ENCODE data around the gene UBA7.
"Not testable (repeated sequence)": the region's sequence is repeated elsewhere in the genome, so short reads cannot be mapped to it uniquely, and the experiment has no call there.

The UBA7 gene

DNA sequence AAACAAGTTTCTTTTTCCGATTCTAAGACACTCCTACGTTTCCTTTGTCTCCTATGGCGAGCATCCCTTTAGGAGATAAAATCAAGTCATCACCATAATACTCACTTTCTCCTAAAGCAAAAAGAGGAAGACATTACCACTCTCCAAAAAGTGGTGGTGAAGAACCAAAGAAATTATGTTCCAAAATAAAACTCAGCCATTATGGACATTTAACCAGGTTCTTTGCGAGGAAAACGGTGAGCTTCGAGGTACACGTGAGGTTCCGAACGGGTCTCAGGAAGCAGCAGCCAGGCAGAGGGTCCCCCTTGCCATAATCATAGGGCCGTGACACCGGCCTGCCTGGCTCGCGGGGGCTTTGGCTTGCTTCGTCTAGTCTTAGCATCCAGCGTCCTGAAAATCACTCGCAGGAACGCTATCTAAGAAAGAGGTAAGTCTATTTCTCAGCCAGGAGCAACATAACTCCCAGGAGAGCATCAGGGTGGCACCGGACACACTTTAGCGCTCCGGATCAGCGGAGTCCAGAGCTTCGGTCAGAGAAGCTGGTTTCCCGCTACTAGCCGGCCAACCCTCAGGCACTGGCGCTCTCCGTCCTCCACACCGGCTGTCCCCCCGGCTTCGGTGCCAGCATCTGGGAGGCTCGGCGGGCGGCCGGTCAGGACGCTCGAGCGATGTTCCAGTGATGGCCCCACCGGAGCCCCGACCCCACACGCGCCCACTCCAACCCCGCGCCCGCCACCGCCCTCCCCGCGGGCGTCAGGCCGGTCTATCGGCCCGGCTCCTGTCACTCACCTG is 28.0 kb downstream of the UBA7 start:
- TF ChIP-seq POLR2A (IDR thresholded peaks at IDR 0.05; ENCODE audit: low read depth, low read length) = no peak
- FAIRE-seq (no peak), DNase-seq (ENCODE audit: insufficient read length, low spot score) (peak; percentile 60)

DNA sequence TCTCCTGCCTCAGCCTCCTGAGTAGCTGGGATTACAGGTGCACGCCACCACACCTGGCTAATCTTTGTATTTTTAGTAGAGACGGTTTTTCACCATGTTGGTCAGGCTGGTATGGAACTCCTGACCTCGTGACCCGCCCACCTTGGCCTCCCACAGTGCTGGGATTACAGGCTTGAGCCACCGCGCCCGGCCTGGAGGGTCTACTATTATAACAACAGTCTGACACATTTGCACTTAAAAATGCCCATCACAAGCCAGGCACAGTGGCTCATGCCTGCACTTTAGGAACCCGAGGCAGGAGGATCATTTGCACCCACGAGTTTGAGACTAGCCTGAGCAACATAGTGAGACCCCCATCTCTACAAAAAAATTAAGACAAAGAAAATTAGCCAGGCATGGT is 31.5 kb downstream of the UBA7 start:
- not testable (repeated sequence) for DNase-seq (ENCODE audit: insufficient read length, low spot score); FAIRE-seq

DNA sequence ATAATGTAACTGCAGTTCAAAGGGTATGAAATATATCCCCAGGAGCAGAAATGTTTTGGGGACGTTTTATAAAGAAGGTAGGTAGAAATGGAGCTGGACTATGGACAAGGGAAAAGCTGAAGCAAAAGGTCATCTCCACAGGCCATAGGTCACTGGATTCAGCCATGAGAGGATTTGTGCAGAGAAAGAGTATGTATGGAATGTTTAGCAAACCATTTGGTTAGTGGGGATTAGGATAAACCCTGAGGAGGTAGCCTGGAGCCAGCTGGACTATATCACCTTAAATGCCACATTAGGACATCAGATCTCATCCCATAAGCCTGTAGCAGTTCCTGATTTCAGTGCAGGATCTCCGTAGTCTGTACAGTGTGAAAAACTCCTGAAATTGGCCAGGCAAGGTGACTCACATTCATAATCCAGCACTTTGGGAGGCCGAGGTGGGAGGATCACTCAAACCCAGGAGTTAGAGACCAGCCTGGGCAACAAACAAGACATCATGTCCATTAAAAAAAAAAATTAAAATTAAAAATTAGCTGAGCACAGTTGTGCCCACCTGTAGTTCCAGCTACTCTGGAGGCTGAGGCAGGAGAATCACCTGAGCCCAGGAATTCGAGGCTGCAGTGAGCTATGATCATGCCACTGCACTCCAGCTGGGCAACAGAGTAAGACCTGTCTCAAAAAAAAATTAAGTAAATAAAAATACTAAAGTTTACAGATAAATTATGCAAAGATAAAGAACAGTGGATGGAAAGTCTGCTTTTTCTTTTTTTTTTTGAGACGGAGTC is 32.1 kb downstream of the UBA7 start:
- DNase-seq (ENCODE audit: insufficient read length, low spot score) (no peak), FAIRE-seq (no peak)
- TF ChIP-seq POLR2A (IDR thresholded peaks at IDR 0.05; ENCODE audit: low read depth, low read length) = no peak

DNA sequence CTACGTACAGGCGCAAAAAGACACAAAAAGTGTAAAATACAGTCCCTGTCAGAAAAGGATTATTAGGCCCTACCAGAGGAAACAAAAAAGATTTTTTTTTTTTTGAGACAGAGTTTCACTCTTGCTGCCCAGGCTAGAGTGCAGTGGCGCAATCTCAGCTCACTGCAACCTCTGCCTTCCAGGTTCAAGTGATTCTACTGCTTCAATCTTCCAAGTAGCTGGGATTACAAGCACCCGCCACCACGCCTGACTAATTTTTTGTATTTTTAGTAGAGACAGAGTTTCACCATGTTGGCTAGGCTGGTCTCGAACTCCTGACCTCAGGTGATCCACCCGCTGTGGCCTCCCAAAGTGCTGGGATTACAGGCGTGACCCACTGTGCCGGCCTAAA is 32.8 kb downstream of the UBA7 start:
- DNase-seq (ENCODE audit: insufficient read length, low spot score); FAIRE-seq: not testable (repeated sequence)

DNA sequence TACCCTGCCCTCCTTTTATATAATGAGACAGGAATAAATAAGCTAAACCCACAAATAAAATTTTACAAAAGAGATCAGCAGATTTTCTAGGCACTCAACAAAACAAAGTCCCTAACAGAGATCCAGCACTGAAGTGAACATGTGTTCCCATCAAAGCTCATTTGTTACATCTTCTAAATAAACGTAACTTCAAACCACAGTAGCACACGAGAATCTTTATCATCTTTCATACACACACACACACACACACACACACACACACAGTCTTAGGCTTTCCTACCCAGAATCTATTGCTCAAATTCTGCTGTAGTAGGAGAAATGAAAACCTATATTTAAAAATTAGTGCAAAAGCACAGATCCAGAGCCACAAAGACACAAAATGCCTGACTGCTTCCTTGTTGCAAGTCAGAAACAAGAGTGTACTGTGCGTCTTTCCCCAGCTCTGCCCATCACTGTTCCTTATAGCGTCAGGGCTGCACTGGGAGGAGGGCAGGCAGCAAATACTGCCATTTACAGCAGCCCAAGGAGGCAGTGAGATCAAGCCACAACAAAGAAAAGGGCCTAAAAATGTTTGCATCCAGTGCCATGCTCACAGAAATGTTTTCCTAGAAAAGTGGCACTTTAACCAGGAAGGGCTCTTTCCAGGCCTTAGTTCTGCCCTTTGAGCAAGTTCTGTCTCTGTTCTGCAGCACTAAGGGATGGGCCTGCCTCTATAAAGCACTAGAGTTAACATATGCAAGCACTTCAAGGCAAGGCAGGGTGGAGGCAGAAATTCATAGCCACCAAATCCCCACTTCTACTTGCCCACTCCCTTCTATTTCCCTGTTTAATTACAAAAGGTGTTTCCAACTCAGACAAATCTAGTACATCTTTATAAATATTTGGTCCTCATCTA is 33.4 kb downstream of the UBA7 start:
- no peak for TF ChIP-seq POLR2A (IDR thresholded peaks at IDR 0.05; ENCODE audit: low read depth, low read length)
- no peak for FAIRE-seq
- DNase-seq (ENCODE audit: insufficient read length, low spot score) = no peak

DNA sequence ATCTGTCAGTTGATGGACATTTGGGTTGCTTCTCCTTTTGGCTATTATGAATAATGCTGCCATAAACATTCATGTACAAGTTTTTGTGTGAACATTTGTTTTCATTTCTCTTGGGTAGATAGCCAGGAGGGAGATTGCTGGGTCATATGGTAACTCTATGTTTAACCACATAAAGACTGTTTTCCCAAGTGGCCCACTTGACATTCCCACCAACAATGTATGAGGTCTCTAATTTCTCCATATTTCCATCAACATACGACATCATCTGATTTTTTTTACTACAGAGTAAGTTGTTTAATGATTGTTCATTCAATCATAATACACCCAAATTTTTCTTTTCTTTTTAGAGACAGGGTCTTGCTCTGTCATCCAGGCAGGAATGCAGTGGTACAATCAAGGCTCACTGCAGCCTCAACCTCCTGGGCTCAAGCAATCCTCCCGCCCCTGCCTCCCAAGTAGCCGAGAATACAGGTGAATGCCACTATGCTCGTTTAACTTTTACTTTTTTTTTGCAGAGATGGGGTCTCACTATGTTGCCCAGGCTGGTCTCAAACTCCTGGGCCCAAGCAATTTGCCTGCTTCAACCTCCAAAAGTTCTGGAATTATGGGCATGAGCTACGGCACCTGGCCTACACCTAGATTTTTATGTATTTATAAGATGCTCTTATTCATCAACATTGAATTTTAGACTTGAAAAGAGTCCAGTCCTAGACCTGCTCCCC is 34.2 kb downstream of the UBA7 start:
- no peak for DNase-seq (ENCODE audit: insufficient read length, low spot score)
- FAIRE-seq = no peak
- TF ChIP-seq POLR2A (IDR thresholded peaks at IDR 0.05; ENCODE audit: low read depth, low read length) = no peak

DNA sequence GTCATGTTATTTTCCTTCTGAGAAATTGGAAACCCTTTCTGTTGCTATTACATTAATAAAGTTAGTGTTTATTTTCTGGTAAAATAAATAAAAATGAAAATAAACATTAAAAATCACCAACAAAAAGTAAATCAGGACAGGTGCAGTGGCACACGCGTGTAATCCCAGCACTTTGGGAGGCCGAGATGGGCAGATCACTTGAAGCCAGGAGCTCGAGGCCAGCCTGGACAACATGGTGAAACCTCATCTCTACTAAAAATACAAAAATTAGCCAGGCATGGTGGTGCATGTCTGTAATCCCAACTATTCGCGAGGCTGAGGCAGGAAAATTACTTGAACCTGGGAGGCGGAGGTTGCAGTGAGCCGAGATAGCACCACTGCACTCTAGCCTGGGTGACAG is 37.7 kb downstream of the UBA7 start:
- not testable (repeated sequence) for DNase-seq (ENCODE audit: insufficient read length, low spot score); FAIRE-seq

DNA sequence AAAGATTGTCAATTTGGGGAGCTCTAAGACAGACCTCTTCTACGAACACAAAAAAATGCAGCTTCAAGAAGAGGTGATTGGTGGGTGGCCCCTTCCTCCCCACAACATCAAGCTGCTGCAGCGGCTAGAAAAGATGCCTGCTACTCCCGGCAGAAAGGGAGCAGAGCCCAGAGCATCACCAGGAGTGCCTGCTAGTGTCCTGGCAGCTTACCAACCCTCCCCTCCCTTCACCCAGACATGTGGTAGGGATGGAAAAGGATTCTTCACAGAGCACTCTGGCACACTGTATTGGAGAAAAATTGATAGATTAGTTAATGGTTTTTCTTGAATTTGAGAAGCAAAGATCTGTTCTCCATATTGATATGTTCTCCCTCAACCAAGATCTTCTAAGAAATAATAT is 38.2 kb downstream of the UBA7 start:
- FAIRE-seq (no peak), DNase-seq (ENCODE audit: insufficient read length, low spot score) (no peak)
- no peak for TF ChIP-seq POLR2A (IDR thresholded peaks at IDR 0.05; ENCODE audit: low read depth, low read length)

DNA sequence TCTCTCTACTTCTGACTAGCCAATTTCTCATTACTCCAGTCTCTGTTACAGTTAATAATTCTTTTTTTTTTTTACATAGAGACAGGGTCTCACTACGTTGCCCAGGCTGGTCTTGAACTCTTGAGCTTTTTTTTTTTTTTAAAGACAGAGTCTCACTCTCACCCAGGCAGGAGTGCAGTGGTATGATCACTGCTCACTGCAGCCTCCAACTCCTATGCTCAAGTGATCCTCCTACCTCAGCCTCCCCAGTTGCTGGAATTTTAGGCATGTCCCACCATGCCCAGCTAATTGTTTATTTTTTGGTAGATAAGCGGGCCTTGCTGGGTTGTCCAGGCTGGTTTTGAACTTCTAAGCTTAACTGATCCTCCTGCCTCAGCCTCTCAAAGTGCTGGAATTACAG is 41.0 kb downstream of the UBA7 start:
- DNase-seq (ENCODE audit: insufficient read length, low spot score) = no peak
- FAIRE-seq = no peak
- no peak for TF ChIP-seq POLR2A (IDR thresholded peaks at IDR 0.05; ENCODE audit: low read depth, low read length)

DNA sequence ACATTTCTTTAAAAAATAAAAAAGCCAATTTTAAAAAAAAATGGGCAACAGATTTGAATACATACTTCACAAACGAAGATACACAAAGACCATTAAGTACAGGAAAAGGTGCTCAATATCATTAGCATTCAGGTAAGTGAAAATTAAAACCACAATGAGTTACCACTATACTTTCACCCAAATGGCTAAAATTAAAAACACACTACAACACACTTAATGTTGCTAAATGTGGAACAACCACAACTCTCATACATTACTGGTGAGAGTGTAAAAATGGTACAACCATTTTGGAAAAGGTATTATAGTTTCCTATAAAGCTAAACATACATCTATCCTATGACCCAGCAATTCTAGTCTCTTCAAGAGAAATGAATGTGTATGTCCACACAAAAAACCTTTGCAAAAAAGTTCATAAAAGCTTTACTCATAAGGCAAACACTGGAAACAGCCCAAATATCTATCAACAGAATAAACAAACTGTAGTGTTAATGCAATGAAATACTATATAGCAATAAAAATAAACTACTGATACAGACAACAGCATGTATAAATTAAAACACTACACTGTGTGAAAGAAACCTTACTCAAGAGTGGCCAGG is 42.3 kb downstream of the UBA7 start:
- TF ChIP-seq POLR2A (IDR thresholded peaks at IDR 0.05; ENCODE audit: low read depth, low read length) = no peak
- FAIRE-seq (no peak), DNase-seq (ENCODE audit: insufficient read length, low spot score) (no peak)

DNA sequence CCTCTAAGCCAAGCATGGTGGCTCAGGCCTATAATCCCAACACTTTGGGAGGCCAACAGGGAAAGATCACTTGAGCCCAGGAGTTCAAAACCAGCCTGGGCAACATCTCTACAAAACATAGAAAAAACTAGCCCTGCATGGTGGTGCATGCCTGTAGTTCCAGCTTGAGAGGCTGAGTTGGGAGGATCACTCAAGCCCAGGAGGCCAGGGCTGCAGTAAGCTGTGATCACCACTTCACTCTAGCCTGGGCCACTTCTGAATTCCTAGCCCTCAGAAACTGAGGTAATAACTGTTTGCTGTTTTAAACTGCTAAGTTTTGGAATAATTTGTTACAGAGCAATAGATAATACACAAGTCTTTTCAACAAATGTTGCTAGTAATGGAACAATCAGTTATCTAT is 43.8 kb downstream of the UBA7 start:
- TF ChIP-seq POLR2A (IDR thresholded peaks at IDR 0.05; ENCODE audit: low read depth, low read length) = no peak
- no peak for DNase-seq (ENCODE audit: insufficient read length, low spot score)
- FAIRE-seq = no peak

DNA sequence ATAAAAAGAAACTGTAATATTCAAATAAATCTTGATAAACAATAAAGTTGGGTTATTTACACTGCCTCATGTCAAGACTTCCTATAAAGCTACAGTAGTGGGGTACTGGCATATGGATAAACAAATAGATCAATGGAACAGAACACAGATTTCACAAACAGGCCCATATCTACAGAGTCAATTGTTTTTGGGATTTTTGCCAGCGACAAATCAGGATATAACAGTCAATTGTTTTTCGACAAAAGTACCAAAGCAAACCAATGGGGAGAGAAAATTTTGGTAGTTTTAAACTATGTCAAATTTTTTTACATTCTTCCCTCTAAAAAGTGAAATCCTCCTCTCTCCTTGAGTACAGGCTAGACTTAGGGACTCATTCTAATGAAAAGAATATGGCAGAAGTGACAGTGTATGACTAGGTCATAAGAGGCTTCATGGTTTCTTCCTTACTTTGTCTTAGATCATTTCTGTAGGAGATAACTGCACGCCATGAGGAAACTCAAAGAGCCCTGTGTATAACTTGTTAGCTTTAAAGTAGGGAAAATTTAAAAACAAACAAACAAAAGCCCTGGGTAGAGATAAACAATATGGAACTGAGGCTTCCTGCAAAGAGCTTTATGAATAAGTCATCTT is 44.4 kb downstream of the UBA7 start:
- FAIRE-seq = no peak
- TF ChIP-seq POLR2A (IDR thresholded peaks at IDR 0.05; ENCODE audit: low read depth, low read length) = no peak
- DNase-seq (ENCODE audit: insufficient read length, low spot score) = no peak

DNA sequence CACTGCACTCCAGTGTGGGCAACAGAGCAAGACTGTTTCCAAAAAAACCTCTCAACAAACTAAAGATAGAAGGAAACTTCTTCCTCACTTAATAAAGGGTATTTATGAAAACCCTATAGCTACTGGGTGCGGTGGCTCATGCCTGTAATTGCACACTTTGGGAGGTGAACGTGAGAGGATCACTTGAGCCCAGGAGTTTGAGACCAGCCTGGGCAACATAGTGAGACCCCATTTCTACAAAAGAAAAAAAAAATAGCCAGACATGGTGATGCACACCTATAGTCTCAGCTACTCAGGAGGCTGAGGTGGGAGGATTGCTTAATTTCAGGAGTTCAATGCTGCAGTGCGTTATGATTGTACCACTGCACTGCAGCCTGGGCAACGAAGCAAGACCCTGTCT is 49.8 kb downstream of the UBA7 start:
- FAIRE-seq (no peak), DNase-seq (ENCODE audit: insufficient read length, low spot score) (no peak)
- TF ChIP-seq POLR2A (IDR thresholded peaks at IDR 0.05; ENCODE audit: low read depth, low read length) = no peak
